Loucy (cell line): ENCODE measurements around the gene C1orf94.

Experiments
- CTCF ChIP-seq: fragments of 200-600 bp; sonication (generic); conservative IDR thresholded peaks from 2 replicates; pipeline ENCODE4 v1.5.1; 2014; ENCODE audit warnings: mild to moderate bottlenecking, antibody characterized with exemption, low read length
- EZH2phosphoT487 ChIP-seq: fragments of 200-600 bp; IDR thresholded peaks from 2 replicates; pipeline ENCODE4 v1.6.1; 2018; ENCODE audit warnings: antibody characterized with exemption, mild to moderate bottlenecking, moderate library complexity, borderline replicate concordance

- TF ChIP-seq CTCF (no peak), EZH2phosphoT487 (no peak)
Measured at GRCh38 chr1:34250342-34250741, 73.6 kb downstream of the C1orf94 start.
